Uterine smooth muscle cell (primary cell): Measurements from ENCODE around the gene HOXD13. TPM values are rescaled to one million over a fixed set of nuclear protein-coding genes. Genes with fewer than 3 reads are reported as not detected.

Source experiments
- total RNA-seq: library from RNA; depleted of rRNA; stranded (reverse); fragments of >200 nt; gene quantifications from 2 replicates; pipeline ENCODE4 v1.2.3, GENCODE V29; 2014

HOXD13 gene
- 7.5 and 7.7 TPM in 2 replicates for total RNA-seq

GRCh38 chr2:176092270-176093144 lies at the start of gene HOXD13:
Gene HOXD13 (plus strand): TSS chr2:176092721. CDS start chr2:176092891, 170 bp downstream.

GRCh38 chr2:176083796-176084261 lies 8.7 kb upstream of the HOXD13 start, which contains the start of gene EVX2:
Gene EVX2 (minus strand): TSS chr2:176083962. CDS start chr2:176083776, 186 bp downstream.

GRCh38 chr2:176099728-176100546 lies 7.4 kb downstream of the HOXD13 start, which contains the start of gene HOXD12:
Gene HOXD12 (plus strand): TSS chr2:176099795. CDS start chr2:176099802, 7 bp downstream.

GRCh38 chr2:176106581-176107539 lies 14.3 kb downstream of the HOXD13 start, which contains the start of gene HOXD11:
Gene HOXD11 (plus strand): TSS chr2:176107280. CDS start chr2:176107356, 76 bp downstream.

GRCh38 chr2:176115883-176116813 lies 23.6 kb downstream of the HOXD13 start, which contains the start of gene HOXD10:
Gene HOXD10 (plus strand): TSS chr2:176116778. CDS start chr2:176116834, 56 bp downstream.

GRCh38 chr2:176122683-176123410 lies 30.3 kb downstream of the HOXD13 start, which contains the start of gene HOXD9:
Gene HOXD9 (plus strand): TSS chr2:176122719. CDS start chr2:176122769, 50 bp downstream.

GRCh38 chr2:176128982-176129796 lies 36.7 kb downstream of the HOXD13 start, which contains the start of gene HOXD8:
Gene HOXD8 (plus strand): TSS chr2:176129705. CDS start chr2:176130367, 662 bp downstream.

Other genes starting within 250 kb of the HOXD13 start
- 51.9 and 61.6 TPM in 2 replicates for gene LNPK, start 90.5 kb upstream of the HOXD13 start, total RNA-seq
- under 0.01 and 0.11 TPM in 2 replicates for gene EVX2, start 8.8 kb upstream of the HOXD13 start, total RNA-seq
- 0.33 and 0.37 TPM in 2 replicates for gene HOXD12, start 7.1 kb downstream of the HOXD13 start, total RNA-seq
- gene HOXD11, start 14.6 kb downstream of the HOXD13 start, total RNA-seq = 3.0 and 3.9 TPM in 2 replicates
- gene HOXD10, start 24.1 kb downstream of the HOXD13 start, total RNA-seq = 2.3 and 4.0 TPM in 2 replicates
- gene HOXD9, start 30.0 kb downstream of the HOXD13 start, total RNA-seq = 0.66 and 0.75 TPM in 2 replicates
- gene HOXD8, start 37.0 kb downstream of the HOXD13 start, total RNA-seq = 2.4 and 4.4 TPM in 2 replicates
- gene HOXD4, start 58.8 kb downstream of the HOXD13 start, total RNA-seq = 0.12 and 0.22 TPM in 2 replicates
- gene HOXD3, start 64.6 kb downstream of the HOXD13 start, total RNA-seq = 0.25 and 0.33 TPM in 2 replicates
- not detected in 2 replicates for gene HOXD1, start 95.9 kb downstream of the HOXD13 start, total RNA-seq
- gene MTX2, start 176.7 kb downstream of the HOXD13 start, total RNA-seq = 25.0 and 28.5 TPM in 2 replicates